Thoracic aorta (tissue), 2 donors: ENCODE measurements around the gene MYOCOS. TPM values are rescaled to one million over a fixed set of nuclear protein-coding genes. Genes with fewer than 3 reads are reported as not detected.

Experiments
- ATAC-seq: fragments of 150-250 bp; one replicate; pipeline ENCODE4 v1.8.0; 2017; ENCODE audit warnings: low read depth; ENCODE audit not compliant: insufficient number of reproducible peaks, low FRiP score
- DNase-seq: peaks from one replicate; pipeline ENCODE4 v3.0.0-alpha.2; 2020; ENCODE audit warnings: low spot score
- H3K27ac ChIP-seq, 2 donors: fragments of 200-600 bp; sonication (generic); 1 replicate in 1 of 2; 2 replicates in 1 of 2; pipeline ENCODE4 v1.5.1; 2016; ENCODE audit warnings: mild to moderate bottlenecking in 2 of 2, moderate library complexity in 2 of 2
- H3K27me3 ChIP-seq: fragments of 200-600 bp; sonication (generic); replicated peaks from 2 replicates; pipeline ENCODE4 v1.6.0; 2016; ENCODE audit warnings: mild to moderate bottlenecking; ENCODE audit not compliant: insufficient read depth
- H3K36me3 ChIP-seq: fragments of 200-600 bp; sonication (generic); one replicate; pipeline ENCODE4 v1.5.1; 2016
- H3K4me1 ChIP-seq, 2 donors: fragments of 200-600 bp; sonication (generic); 1 replicate in 1 of 2; 2 replicates in 1 of 2; pipeline versions ENCODE4 v1.5.1 to v1.6.0; 2016; ENCODE audit warnings: low read depth in 2 of 2, mild to moderate bottlenecking in 1 of 2; ENCODE audit not compliant: control insufficient read depth in 1 of 2
- H3K4me3 ChIP-seq: fragments of 200-600 bp; sonication (generic); 2 replicates; pipeline ENCODE4 v1.5.1; 2016; ENCODE audit warnings: mild to moderate bottlenecking
- H3K9me3 ChIP-seq: fragments of 200-600 bp; sonication (generic); 2 replicates; pipeline ENCODE4 v1.5.1; 2016
- total RNA-seq, 2 donors: library from RNA; depleted of rRNA; stranded (reverse); fragments of >200 nt; gene quantifications; one replicate each; pipeline versions ENCODE4 v1.1.0 to v1.2.3, GENCODE V29; 2016
- TF ChIP-seq, protein P1 (sequence below): fragments of 200-600 bp; sonication (generic); IDR thresholded peaks from one replicate; pipeline ENCODE4 v1.5.1; 2019; ENCODE audit warnings: antibody characterized with exemption

MYOCOS gene, protein sequence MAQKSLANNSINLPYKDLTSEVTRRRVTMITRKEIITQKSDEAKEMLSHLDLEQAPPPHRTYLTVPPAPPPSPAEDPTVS
- not detected for total RNA-seq

DNA sequence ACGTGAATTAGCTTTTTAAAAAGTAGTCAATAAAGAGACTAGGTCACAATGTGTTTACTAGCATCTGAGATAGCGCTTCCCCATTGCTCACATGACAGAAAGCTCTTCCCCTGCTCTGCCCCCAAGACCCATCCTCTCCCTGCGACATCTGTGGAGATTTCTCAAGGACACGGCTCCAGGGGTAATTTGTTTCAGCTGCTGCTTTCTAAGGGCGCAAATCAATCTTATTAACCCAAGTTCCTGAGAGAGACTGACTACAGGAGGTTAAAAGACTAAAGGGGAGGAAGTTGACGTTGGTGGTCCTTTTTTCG, at the start of gene MYOCOS:
Gene MYOCOS (plus strand): TSS at position 92 of the 311 bp plus-strand sequence. CDS start 1,641 bp downstream, outside the sequence.
- no peak for DNase-seq
- Histone ChIP-seq H3K27me3 (no peaks in the 10 kb centered on the region), H3K4me1 (no peaks in the 10 kb centered on the region), H3K36me3 (no peaks in the 10 kb centered on the region), H3K9me3 (no peaks in the 10 kb centered on the region), H3K27ac (no peak within 1 kb of the TSS), H3K4me3 (no peak within 1 kb of the TSS)
- TF ChIP-seq, protein P1, sequence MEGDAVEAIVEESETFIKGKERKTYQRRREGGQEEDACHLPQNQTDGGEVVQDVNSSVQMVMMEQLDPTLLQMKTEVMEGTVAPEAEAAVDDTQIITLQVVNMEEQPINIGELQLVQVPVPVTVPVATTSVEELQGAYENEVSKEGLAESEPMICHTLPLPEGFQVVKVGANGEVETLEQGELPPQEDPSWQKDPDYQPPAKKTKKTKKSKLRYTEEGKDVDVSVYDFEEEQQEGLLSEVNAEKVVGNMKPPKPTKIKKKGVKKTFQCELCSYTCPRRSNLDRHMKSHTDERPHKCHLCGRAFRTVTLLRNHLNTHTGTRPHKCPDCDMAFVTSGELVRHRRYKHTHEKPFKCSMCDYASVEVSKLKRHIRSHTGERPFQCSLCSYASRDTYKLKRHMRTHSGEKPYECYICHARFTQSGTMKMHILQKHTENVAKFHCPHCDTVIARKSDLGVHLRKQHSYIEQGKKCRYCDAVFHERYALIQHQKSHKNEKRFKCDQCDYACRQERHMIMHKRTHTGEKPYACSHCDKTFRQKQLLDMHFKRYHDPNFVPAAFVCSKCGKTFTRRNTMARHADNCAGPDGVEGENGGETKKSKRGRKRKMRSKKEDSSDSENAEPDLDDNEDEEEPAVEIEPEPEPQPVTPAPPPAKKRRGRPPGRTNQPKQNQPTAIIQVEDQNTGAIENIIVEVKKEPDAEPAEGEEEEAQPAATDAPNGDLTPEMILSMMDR: no peak
- no peak for ATAC-seq

DNA sequence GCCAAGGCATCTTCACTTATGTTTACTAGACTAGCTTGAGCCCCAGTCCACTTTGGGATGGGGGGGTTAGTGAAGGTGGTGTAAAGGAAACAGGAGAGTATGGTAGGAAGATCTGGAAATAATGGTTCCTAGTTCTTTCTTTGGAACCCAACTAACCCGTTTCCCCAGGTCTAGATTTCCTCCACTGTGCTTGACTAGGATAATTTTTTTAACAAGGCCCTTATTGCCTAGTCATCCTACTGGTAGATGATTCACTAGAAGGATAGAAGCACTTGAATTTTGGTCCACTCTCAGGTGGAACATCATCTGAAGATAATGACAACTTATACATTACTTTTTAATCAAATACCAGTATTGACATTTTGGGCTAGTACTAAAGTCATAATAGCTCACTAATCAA, 45.9 kb upstream of the MYOCOS start:
- Histone ChIP-seq H3K27me3 (no peaks in the 10 kb centered on the region), H3K27ac (no peak overlapping the region), H3K9me3 (no peaks in the 10 kb centered on the region), H3K4me1 (peaks cover 4 to 10% of the 10 kb centered on the region in 2 donors), H3K36me3 (peaks cover 49% of the 10 kb centered on the region), H3K4me3 (no peak overlapping the region)
- ATAC-seq: no peak
- TF ChIP-seq, protein P1: no peak
- no peak for DNase-seq

DNA sequence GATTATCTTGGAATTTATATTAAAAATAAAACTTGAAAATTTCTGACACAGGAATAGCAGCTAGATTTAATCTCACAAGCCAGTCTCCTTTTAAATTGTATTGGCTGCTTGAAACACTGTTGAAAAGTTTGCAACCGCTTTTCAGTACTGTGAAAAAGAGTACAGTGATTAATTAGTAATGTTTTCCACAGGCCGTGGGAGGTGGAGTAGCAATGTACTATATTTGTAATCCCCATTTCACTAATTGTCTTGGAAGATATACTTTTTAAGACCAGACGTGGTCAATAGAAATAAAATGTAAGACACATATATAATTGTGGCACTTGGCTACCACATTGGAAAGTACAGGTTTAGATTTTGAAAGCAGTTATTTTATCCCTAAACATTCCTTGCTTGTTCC, 40.8 kb upstream of the MYOCOS start:
- Histone ChIP-seq H3K27ac (no peak overlapping the region), H3K36me3 (peaks cover 44% of the 10 kb centered on the region), H3K27me3 (no peaks in the 10 kb centered on the region), H3K4me3 (no peak overlapping the region), H3K4me1 (no peaks in the 10 kb centered on the region), H3K9me3 (no peaks in the 10 kb centered on the region)
- ATAC-seq: no peak
- TF ChIP-seq, protein P1: no peak
- DNase-seq: no peak

DNA sequence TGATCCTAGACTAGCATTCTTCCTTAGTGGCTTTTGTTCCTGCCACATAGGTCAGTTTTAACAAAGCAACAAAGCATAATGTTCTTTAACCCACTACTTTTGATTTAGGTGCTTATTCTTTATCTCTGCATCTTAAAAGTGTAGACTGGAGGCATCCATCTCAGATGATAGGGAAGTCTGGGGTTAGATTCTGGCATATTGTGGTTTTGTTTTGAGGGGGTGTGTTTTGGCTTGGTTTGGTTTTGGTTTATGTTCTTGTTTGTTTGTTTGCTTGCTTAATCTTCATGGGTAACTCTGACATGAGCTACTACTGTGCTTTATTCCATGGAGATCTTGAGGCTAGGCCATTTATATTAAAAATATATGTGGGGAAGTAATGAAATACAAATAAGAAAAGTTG, 40.3 kb upstream of the MYOCOS start:
- H3K9me3 ChIP-seq: no peaks in the 10 kb centered on the region
- DNase-seq: no peak
- H3K27me3 ChIP-seq: no peaks in the 10 kb centered on the region
- ATAC-seq: no peak
- peaks cover 47% of the 10 kb centered on the region for H3K36me3 ChIP-seq
- no peak overlapping the region for H3K4me3 ChIP-seq
- no peaks in the 10 kb centered on the region for H3K4me1 ChIP-seq
- TF ChIP-seq, protein P1: no peak
- no peak overlapping the region for H3K27ac ChIP-seq

DNA sequence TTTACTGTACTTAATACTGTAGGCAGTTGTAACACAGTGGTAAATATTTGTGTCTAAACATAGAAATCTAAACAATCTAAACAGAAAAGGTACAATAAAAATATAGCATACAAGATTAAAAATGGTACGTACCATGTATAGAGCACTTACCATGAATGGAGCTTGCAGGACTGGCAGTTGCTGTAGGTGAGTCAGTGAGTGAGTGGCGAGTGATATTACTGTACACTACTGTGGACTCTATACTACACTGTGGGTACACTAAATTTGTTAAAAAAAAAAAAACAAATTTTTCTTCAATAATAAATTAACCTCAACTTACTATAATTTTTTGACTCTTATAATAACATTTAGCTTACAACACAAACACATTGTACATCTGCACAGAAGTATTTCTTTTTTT, 39.5 kb upstream of the MYOCOS start:
- H3K9me3 ChIP-seq: no peaks in the 10 kb centered on the region
- TF ChIP-seq, protein P1: no peak
- H3K27ac ChIP-seq: no peak overlapping the region
- no peak for ATAC-seq
- H3K4me3 ChIP-seq: no peak overlapping the region
- no peaks in the 10 kb centered on the region for H3K27me3 ChIP-seq
- peaks cover 52% of the 10 kb centered on the region for H3K36me3 ChIP-seq
- no peaks in the 10 kb centered on the region for H3K4me1 ChIP-seq
- no peak for DNase-seq
